ENCODE results near the gene RPA3.

Gene RPA3

GRCh38 chr7:7718492-7718891 lies at the start of gene RPA3:
TSS of gene RPA3 (minus strand) at chr7:7718607. CDS start at chr7:7640418, 78,189 bp downstream.
- DNase-seq, result no peak

- DNase-seq, result no peak
These were observed 48.3 kb upstream of the RPA3 start for GRCh38 chr7:7766671-7767070.

GRCh38 chr7:7765422-7765821 lies 47.0 kb upstream of the RPA3 start:
- DNase-seq, result no peak

- DNase-seq, result no peak
These were observed 46.4 kb upstream of the RPA3 start for GRCh38 chr7:7764520-7765396.

GRCh38 chr7:7761974-7762779 lies 43.8 kb upstream of the RPA3 start:
- no peak for DNase-seq

GRCh38 chr7:7761340-7761973 lies 43.0 kb upstream of the RPA3 start:
- DNase-seq, result peak in 2 of 51 donors; percentile 6 to 27

GRCh38 chr7:7757576-7757975 lies 39.2 kb upstream of the RPA3 start:
- no peak for DNase-seq

DNA sequence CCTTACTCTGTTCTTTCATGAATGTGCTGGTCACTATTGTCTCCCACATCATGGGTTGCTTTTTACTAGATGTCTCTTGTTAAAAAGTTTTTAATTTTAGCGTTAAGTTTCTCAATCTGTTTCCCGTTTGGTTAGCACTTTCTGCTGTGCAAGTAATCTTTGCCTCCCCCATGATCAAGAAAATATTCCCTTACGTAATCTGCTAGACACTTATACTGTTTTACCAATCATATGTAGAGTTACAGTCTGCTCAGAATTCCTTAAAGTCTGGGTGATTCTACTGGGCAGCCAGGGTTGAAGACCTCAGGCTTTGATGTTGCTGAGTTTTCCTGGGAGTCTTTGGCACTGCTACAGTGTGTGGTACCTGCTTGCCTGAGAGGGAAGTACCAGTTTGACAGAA lies 38.2 kb upstream of the RPA3 start:
- DNase-seq, result no peak

DNA sequence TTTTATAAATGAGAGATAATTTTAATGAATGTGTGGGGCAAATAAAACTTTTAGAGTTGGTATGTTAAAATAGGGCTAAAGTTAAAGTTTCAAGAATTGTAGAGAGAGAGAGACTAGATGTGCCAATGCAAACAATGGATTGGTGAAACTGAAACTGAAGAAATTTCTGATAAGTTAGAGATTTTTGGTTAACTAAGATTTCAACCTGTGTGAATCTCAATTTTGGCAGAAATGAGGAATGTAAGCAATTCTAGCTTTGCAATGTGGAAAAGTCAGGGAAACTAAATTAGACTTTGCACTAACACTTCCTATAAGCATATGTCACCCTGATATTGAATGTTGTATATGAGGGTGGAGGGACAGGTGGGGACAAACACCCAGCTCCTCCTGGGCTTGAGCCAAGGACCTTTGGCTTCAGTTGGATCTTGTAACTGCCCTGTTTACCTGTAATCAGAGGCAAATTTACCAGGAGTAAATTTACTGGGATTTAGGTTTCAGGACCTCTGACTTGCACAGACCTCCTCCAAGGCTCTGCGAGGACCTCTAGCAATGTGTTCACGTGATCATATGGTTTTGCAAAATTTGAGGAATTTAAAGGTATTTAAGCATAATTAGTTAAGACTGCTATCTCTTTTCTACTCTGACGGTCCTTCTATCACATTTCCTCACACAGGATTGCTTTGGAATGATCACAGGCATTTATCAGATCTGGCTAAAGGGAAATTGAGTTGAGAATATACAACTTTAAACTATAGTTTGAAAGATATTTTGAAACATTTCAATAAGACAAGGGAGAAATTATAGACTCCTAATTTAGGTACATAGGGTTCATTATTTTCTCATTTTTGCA lies 33.1 kb upstream of the RPA3 start:
- no peak for DNase-seq

DNA sequence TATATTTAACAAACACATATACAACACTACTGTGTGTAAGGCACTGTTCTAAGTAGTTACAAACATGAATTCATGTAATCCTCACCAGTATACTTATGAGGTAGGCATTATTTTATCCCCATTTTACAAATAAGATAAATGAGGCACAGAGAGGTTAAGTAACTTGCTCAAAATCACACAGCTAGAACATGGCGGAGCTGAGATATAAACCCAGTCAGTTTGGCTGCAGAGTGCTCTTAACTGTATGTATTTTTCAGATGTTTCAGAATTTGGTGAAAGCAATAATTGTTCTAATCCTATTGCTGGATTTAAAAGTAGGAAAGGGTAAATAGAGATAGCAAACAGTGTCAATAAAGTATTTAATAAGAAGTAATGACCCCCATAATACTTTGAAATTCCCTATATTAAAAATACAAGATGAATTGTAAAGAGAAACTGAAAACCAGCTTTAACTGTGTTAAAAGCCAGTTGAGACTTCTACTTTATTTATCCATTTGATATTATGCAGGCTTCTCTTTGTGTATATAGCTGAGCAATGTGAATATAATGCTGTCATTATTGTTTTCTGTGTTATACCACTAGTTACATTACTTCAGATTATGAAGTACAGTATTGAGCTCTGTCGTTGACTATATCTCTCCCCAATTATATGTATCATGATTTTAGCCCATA lies 32.3 kb upstream of the RPA3 start:
- no peak for DNase-seq

- no peak for DNase-seq
These were observed 28.1 kb upstream of the RPA3 start for GRCh38 chr7:7746458-7746857.

GRCh38 chr7:7745966-7746365 lies 27.6 kb upstream of the RPA3 start:
- no peak for DNase-seq

DNA sequence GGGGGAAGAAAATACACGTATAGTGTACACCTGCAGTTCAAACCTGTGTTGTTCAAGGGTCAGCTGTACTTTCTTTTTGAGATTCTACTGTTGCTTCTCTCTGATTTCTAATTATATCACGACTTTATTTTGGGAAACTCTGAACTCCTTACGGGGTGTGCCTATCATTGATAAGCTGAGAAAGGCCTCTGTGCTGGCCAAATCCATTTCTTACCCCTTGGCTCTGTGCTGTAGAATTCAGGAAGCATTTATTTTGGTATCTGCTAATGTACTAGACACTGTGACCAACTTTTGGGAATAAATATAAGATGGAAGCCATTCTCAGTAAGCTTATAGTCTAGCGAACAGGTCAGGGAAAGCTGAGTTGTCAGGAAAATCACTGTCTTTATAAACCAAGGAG lies 26.9 kb upstream of the RPA3 start:
- DNase-seq, result no peak

DNA sequence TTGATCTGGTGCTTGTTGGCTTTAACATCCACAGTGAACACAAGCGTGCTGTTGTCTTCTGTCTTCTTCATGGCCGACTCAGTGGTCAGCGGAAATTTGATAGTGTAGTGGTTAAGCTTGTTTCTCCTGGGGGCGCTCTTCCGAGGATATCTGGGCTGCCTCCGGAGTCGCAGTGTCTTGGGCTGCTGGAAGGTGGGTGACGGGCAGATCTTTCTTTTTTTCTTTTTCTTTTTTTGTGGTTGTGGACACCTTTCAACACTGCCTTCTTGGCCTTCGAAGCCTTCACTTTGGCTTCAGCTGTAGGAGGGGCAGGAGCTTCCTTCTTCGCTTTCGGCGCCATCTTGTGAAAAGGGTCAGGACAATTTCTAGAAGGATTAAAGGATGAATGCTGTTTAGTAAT lies 23.8 kb upstream of the RPA3 start:
- no peak for DNase-seq

DNA sequence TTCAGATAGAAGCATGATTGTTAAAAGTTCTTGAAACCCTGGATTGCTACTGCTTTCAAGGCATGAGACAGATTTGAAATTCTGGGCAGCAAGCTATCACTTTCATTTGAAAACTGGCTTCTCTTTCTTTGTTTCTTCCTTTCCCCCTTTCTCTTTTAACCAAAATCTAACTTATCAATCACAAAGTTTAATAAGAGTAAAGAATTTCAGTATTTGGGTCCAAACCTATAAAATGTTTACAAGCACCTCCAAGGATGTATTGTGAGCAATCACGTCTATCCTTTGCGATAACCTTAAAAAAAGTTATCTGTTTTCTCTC lies 21.6 kb upstream of the RPA3 start:
- DNase-seq, result no peak

- no peak for DNase-seq
These were observed 21.0 kb upstream of the RPA3 start for GRCh38 chr7:7739204-7740036.

DNA sequence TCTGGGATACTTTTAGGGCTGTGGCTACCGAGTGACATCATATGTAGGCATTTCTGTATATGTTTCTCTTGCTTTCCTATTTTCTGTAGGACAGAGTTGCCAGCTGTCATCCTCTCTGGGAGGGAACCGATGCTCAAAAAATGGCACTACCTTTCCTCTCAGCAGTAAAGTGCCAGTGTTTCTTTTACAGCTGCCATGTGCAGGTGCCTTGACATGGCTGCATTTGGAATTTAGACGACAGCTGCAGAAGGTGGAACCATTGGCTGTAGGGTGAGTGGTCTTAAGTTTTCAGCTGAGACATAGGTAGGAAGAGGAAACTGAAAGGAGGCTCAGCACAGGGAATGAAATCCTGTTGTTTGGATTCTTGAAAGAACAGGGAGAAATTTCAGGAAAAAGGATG lies 20.2 kb upstream of the RPA3 start:
- no peak for DNase-seq

- no peak for DNase-seq
These were observed 19.8 kb upstream of the RPA3 start for GRCh38 chr7:7738177-7738576.

DNA sequence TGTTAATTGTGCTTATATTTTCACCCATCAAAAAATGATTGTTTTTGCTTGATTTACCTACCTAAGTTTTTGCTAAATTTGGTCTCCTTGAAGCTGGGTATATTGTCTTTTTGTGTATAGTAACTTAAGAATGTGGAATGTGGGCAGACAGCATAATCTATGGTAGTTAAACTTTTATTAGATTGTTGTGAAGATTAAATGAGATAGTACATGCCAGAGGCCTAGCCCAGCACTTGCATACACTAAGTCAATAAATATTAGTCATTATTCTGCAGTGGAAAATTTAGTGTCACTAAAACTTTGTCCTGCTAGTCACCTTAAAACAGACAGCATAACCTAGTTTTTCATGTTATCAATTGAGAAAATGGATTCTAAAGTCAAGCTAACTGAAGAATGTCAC lies 19.3 kb upstream of the RPA3 start:
- DNase-seq, result no peak

DNA sequence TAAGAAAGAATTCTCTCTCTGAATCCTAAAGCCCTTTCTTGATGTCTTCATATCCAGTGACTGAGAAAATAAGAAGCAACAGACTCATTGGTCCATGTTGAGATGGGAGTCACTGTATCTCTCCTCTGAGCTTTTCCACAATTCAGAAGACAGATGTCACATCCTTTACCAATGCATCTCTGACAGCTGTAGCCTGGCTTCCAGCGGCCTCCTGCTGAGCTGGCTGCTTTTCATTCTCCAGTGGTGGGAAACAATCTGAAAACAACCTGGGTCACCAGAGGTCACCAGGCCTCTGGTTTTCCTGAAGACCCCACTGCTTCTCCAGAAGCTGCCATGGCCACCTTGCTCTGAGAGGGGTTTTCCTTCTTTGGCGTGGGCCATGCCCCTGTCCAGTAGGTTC lies 18.3 kb upstream of the RPA3 start:
- no peak for DNase-seq

Data from hypothalamus (tissue), 51 donors.